Measurements from ENCODE around the gene ATOX1. TPM values are rescaled to one million over a fixed set of nuclear protein-coding genes. Genes with fewer than 3 reads are reported as not detected.

Gene ATOX1
- total and polyA plus RNA-seq, 9 of the 15 experiments (the other 6 are each of a cell fraction or from before 2014, with no cell fraction given): 59.2 to 318 (median 86.2) TPM

GRCh38 chr5:151771259-151772028, 13.0 kb upstream of the ATOX1 start, which contains the start of gene G3BP1 (continued):
- TF ChIP-seq CLOCK (CRISPR knock-in tag; IDR thresholded peaks at IDR 0.05; ENCODE audit: borderline replicate concordance): peak; percentile 69; the same call in 1 of the 2 replicates
- TF ChIP-seq SMARCC2 (IDR thresholded peaks at IDR 0.05; ENCODE audit: low read depth): 0 out of 2 replicates have a peak, but pooled peaks have one; percentile 20
- TF ChIP-seq NRF1 (conservative IDR thresholded peaks at IDR 0.05 in 1 of 2, IDR thresholded peaks at IDR 0.05 in 1 of 2): peak; percentile 82 to 85
- no peak for TF ChIP-seq NR3C1 (CRISPR knock-in tag; IDR thresholded peaks at IDR 0.05)
- no peak for TF ChIP-seq BRF2 (IDR thresholded peaks at IDR 0.05; ENCODE audit: borderline replicate concordance, insufficient read depth, insufficient read length)
- no peak for TF ChIP-seq ZZZ3 (IDR thresholded peaks at IDR 0.05)
- peak; percentile 68; the same call in 1 of the 2 replicates for TF ChIP-seq FOXJ2 (tag; IDR thresholded peaks at IDR 0.05)
- TF ChIP-seq CCNT2 (IDR thresholded peaks at IDR 0.05; ENCODE audit: borderline replicate concordance, extremely low read depth, insufficient read length, low read depth, low read length): no peak
- peak; percentile 90 for TF ChIP-seq SP1 (CRISPR knock-in tag; IDR thresholded peaks at IDR 0.05)
- TF ChIP-seq EP400 (IDR thresholded peaks at IDR 0.05): peak; percentile 95
- peak in 1 of 2 experiments; percentile 31; a peak in 1 of 4 replicates for TF ChIP-seq ZMIZ1 (IDR thresholded peaks at IDR 0.05; ENCODE audit: low read depth in 2 of 2, low read length in 2 of 2)
- no peak for TF ChIP-seq U2AF1 (optimal IDR thresholded peaks at IDR 0.05; ENCODE audit: low read depth, low read length)
- peak; percentile 49; the same call in 1 of the 2 replicates for TF ChIP-seq FOXM1 (IDR thresholded peaks at IDR 0.05; ENCODE audit: low read depth)
- TF ChIP-seq FOXM1 (CRISPR knock-in tag; IDR thresholded peaks at IDR 0.05; ENCODE audit: low read depth): no peak
- TF ChIP-seq CBX1 (IDR thresholded peaks at IDR 0.05; ENCODE audit: low read depth): peak; percentile 57; the same call in 1 of the 2 replicates
- TF ChIP-seq PKNOX1 (IDR thresholded peaks at IDR 0.05): peak; percentile 100
- no peak for TF ChIP-seq CBX8 (IDR thresholded peaks at IDR 0.05; ENCODE audit: borderline replicate concordance, extremely low read depth, low read depth, low read length, poor library complexity, severe bottlenecking)
- peak; percentile 92 for TF ChIP-seq ELF4 (CRISPR knock-in tag; IDR thresholded peaks at IDR 0.05)
